ENCODE results near the gene OCRL. TPM values are rescaled to one million over a fixed set of nuclear protein-coding genes. Genes with fewer than 3 reads are reported as not detected.
A peak's percentile ranks its signal among the peaks of the same experiment; 100 is the strongest.

The OCRL gene
- 31.8 and 44.7 TPM in 2 replicates for total RNA-seq (2014; rRNA removed; shearing (Covaris generic))

- DNase-seq (ENCODE audit: low read depth), result peak; percentile 77
Measured at GRCh38 chrX:129540068-129540653, at the start of gene OCRL. TSS of gene OCRL (plus strand) at chrX:129540259. CDS start at chrX:129540440, 181 bp downstream.

- no peak for DNase-seq (ENCODE audit: low read depth)
Measured at GRCh38 chrX:129490330-129490729, 49.7 kb upstream of the OCRL start.

- DNase-seq (ENCODE audit: low read depth), result peak; percentile 86
Measured at GRCh38 chrX:129493643-129494042, 46.4 kb upstream of the OCRL start.

GRCh38 chrX:129494887-129495286 lies 45.2 kb upstream of the OCRL start:
- DNase-seq (ENCODE audit: low read depth), result no peak

- DNase-seq (ENCODE audit: low read depth), result peak; percentile 63
Measured at GRCh38 chrX:129495900-129496299, 44.2 kb upstream of the OCRL start.

- DNase-seq (ENCODE audit: low read depth), result peak; percentile 72
Measured at GRCh38 chrX:129496625-129497024, 43.4 kb upstream of the OCRL start.

GRCh38 chrX:129497146-129497843 lies 42.8 kb upstream of the OCRL start:
- peak; percentile 28 for DNase-seq (ENCODE audit: low read depth)

- no peak for DNase-seq (ENCODE audit: low read depth)
Measured at GRCh38 chrX:129510331-129510730, 29.7 kb upstream of the OCRL start.

- no peak for DNase-seq (ENCODE audit: low read depth)
Measured at GRCh38 chrX:129511689-129512088, 28.4 kb upstream of the OCRL start.

GRCh38 chrX:129512409-129512808 lies 27.6 kb upstream of the OCRL start:
- no peak for DNase-seq (ENCODE audit: low read depth)

- no peak for DNase-seq (ENCODE audit: low read depth)
Measured at GRCh38 chrX:129516402-129516801, 23.7 kb upstream of the OCRL start.

- DNase-seq (ENCODE audit: low read depth), result no peak
Measured at GRCh38 chrX:129520151-129520550, 19.9 kb upstream of the OCRL start.

- peak; percentile 90 for DNase-seq (ENCODE audit: low read depth)
Measured at GRCh38 chrX:129522184-129523078, 17.6 kb upstream of the OCRL start.

- DNase-seq (ENCODE audit: low read depth), result peak; percentile 69
Measured at GRCh38 chrX:129523079-129523911, 16.8 kb upstream of the OCRL start, which contains the start of gene SMARCA1. TSS of gene SMARCA1 (minus strand) at chrX:129523490. CDS start at chrX:129523370, 120 bp downstream.

GRCh38 chrX:129524250-129524850 lies 15.7 kb upstream of the OCRL start:
- no peak for DNase-seq (ENCODE audit: low read depth)

- no peak for DNase-seq (ENCODE audit: low read depth)
Measured at GRCh38 chrX:129525162-129525561, 14.9 kb upstream of the OCRL start.

- DNase-seq (ENCODE audit: low read depth), result peak; percentile 39
Measured at GRCh38 chrX:129525896-129526295, 14.2 kb upstream of the OCRL start.

GRCh38 chrX:129529685-129530281 lies 10.3 kb upstream of the OCRL start:
- DNase-seq (ENCODE audit: low read depth), result peak; percentile 57

GRCh38 chrX:129530410-129530809 lies 9.6 kb upstream of the OCRL start:
- no peak for DNase-seq (ENCODE audit: low read depth)

- no peak for DNase-seq (ENCODE audit: low read depth)
Measured at GRCh38 chrX:129531132-129531531, 8.9 kb upstream of the OCRL start.

Data from M059J (cell line).